ENCODE results near the gene IL34.
"Not testable (repeated sequence)": the region's sequence is repeated elsewhere in the genome, so short reads cannot be mapped to it uniquely, and the experiment has no call there.

IL34 gene

DNA sequence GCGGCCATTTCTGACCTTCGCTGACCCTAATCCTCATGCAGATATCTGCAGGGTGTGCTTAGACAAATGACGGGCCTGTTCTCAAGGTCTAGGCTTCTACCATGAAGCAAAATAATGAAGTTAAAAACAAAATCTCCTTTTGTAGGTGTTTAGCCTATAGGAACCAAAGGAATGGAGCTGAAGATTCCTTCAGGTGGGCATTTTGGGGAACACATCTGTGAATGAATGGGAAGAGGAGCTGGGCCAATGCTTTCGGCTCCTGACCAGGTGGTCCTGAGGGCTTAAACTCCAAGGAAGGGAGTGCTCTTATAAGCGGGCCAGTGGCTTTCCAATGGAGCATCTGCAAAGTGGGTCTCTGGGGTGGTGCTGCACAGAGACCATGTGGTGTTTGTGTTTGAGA lies 14.1 kb upstream of the IL34 start:
- no peak for DNase-seq

DNA sequence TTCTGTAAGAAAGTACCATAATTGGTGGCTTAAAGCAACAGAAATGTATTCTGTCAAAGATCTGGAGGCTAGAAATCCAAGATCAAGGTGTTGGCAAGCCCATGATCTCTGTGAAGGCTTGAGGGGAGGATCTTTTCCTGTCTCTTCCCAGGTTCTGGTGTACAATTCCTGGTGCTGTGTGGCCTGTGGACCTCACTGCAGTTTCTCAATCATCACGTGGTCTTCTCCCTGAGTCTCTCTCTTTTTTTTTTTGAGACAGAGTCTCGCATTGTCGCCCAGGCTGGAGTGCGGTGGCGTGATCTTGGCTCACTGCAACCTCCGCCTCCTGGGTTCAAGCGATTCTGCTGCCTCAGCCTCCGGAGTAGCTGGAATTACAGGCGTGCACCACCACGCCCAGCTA lies 12.7 kb upstream of the IL34 start:
- not testable (repeated sequence) for DNase-seq

DNA sequence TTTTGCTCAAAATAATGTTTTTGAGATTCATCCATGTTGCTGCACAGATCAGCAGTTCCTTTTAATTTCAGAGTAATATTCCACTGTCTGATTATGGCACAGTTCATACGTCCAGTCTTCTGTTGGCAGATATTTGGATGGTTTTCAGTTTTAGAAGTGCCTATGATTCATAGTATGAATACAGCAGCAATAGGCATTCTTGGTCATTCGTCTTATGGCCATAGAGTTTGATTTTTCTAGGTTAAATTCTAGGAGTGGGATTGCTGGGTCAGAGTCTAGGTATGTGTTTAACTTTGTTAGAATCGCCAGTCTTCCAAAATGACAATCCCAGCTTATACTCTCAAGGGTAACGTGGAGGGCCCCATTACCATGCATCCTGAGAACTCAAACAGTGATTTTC lies 11.5 kb upstream of the IL34 start:
- DNase-seq, result no peak

DNA sequence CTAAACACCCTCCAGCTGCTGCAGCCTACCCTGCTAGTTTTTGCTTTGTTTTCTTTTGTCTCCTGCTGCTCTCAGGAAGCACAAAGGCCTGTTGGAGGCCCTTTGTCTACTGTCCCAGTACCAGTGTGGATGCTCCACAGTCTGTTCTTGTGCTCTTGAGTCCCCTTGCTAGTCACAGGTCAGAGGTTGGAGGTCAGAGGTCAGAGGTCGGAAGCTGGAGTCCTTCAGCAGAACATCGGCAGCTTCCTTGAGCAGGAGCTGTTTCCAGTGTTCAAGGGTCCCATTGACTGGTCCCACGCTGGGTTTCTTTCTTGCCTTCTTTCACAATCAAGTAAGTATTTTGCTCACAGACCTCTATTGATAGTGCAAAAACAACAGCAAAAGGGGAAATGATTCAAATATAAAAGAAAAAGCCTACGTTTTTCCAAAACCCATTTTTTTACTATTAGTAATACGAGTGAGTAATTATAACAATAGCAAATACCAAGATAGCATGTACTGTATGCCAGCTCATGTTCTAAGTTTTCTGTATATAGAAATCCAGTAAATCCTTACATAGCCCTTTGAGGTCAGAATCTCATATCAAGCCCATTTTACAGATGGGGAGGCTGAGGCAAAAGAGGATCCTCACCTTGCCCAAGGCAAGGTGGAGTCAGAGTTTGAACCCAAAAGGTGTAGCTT lies 10.9 kb upstream of the IL34 start:
- DNase-seq, result no peak

DNA sequence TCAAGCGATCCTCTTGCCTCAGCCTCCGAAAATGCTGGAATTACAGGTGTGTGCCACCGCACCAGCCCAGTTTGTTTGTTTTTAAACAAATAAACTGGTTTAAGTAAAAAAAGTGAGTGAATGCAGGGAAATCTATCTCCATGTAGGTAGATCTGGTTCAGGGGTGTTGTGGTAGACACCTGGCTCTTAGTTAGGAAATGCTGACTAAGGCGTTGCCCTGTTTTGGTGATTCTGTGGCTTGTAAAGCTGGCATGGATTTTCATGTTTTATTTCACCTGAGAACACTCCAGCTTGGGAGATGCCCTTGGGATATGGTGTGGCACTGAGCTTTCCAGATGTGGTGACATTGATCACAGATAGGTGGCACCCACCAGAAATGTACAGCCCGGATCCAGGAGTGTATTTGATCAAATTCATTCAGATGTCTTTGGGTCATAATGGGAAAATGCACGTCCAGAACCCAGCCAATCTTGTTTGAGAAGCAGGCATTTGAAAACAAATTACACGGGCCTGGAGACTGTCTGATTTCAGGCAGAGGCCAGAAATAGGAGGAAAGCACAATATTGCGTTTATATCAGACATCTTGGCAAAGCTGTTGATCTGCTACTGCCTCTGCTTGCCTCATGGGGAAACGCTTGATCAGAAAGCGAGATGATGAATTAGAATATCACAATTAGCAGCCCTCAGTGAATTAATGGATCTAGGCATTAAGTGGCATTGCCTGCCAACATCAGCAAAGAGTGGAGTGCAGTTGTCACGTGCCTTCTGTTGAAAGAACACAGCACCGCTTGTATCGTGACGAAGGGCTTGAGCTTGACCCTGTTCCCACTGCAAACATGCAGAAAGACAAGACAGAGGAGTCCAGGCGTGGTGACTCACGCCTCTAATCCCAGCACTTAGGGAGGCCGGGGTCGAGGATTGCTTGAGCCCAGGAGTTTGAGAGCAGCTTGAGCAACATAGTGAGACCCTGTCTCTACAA lies 7.3 kb upstream of the IL34 start:
- DNase-seq, result no peak

DNA sequence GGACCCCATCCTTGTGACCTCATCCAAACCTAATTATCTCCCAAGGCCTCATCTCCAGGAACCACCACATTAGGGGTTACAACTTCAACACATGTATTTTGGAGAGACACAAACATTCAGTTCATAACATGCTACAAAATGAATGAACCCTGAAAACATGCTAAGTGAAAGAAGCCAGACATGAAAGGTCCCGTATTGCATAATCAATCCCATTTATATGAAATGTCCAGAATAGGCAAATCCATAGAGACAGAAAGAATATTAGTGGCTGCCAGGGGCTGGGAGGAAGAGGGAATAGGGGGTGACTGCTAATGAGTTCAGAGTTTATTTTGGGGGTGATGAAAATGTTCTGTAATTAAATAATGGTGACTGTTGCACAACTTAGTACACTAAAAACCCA lies 3.7 kb upstream of the IL34 start:
- DNase-seq, result no peak

DNA sequence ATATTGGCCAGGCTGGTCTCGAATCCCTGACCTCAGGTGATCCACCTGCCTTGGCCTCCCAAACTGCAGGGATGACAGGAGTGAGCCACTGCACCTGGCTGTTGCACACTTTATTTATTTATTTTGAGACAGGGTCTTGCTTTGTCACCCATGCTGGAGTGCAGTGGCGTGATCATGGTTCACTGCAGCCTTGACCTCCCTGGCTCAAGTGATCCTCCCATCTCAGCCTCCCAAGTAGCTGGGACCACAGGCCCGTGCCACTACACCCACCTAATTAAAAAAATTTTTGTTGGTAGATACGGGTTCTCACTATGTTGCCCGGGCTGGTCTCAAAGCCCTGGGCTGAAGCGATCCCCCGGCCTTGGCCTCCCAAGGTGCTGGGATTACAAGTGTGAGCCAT lies 3.1 kb upstream of the IL34 start:
- DNase-seq, result not testable (repeated sequence)

DNA sequence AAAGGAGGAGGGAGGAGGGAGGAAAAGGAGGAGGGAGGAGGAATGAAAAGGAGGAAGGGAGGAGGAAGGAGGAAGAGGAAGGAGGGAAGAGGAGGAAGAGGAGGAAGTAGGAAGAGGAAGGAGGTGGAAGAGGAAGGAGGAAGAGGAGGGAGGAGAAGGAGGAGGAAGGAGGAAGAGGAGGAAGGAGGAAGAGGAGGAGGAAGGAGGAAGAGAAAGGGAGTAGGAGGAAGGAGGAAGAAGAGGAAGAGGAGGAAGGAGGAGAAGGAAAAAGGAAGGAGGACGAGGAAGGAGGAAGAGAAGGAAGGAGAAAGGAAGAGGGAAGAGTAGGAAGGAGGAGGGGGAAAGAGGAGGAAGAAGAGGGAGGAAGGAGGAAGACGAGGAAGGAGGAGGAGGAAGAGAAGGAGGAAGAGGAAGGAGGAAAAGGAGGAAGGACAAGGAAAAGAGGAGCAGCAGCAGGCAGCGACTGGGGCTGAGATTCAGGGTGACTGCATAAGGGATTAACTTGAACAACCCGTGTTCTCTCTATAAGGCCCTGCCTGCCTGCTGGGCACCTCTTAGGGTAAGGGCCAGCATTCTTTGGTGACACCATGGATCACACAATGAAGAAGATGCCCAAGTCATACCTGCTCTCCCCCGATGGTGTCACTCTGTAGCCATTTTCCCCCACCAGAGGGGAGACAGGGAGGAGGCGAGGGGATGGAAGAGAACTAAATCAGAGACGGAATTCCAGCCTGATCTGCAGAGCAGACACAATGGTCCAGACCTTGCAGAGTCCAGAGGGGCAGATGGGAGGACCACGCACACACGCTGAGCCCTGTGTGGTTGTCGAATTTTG lies 1.4 kb upstream of the IL34 start:
- no peak for DNase-seq

DNA sequence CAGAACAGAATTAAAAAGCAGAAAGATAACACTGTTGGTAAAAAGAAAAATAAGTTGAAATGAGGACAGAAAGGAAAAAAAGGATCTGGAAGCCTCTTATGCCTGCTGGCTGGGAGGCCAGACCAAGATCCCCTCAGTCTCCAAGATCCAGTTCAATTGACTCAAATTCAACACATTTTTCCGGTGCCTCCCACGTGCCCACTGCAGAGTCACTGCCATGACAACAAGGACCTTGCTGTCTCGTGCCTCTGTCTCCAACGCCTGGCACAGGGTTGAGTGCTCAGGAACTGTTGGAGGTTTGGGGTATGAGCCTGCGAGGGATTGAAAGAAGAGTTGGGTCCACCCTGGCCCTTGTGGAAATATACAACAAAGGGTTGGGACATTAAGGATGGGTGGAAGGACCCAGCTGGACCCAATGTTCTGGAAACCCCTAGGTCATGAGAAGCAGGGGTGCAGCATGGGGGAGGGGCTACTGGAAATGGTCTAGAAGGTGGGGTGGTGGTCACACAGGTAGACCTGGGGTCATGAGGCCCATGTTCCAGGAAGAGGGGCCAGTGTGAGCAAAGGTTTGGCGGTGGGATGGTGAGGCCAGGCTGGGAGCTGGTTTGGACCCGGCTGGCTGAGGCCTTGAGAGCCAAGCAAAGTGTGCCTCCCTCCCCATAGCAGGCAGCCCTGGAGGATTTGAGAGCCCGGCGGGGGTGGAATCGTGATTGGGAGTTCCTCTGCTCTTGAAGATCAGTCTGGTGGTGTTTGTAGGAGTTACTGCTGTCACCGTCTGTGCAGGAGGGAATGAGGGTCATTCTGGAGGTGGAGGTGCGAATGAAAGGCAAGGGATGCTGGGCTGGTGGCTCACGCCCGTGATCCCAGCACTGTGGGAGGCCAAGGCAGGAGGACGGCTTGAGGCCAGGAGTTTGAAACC lies 1.3 kb downstream of the IL34 start:
- DNase-seq, result no peak

DNA sequence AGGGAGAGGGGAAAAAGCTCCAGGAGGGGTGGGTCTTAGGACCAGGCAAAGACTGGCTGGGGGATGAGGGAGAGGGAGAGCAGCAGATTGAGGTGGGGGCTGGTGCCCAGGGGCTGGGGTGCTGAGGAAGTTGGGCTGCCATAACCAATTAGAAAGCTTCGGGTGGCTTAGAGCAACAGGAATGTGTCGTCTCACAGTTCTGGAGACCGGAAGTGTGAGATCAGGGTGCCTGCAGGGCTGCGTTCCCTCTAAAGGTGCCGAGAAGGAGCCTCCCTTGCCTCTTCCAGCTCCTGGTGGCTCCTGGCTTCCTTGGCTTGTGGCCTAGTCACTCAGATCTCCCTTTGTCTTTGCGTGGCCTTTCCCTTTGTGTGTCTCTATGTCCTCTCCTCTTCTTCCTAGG lies 2.2 kb downstream of the IL34 start:
- DNase-seq, result no peak

DNA sequence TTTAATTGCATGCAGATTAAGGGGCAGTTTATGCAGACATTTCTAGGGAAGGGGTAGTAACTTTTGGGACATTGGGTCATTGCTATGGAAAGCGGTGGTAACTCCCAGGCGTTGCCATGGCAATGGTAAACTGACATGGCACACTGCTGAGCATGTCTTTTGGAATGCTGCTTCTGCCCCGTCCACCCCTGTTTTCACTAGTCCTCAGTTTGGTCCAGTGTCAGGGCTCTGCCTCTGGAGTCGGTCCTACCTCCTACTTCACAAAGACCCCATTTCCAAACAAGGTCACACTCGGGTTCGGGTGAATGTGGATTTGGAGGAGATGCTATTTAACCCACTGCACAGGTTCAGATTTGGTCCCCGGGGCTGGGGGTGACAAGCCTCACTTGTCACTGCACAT lies 2.9 kb downstream of the IL34 start:
- DNase-seq, result no peak

DNA sequence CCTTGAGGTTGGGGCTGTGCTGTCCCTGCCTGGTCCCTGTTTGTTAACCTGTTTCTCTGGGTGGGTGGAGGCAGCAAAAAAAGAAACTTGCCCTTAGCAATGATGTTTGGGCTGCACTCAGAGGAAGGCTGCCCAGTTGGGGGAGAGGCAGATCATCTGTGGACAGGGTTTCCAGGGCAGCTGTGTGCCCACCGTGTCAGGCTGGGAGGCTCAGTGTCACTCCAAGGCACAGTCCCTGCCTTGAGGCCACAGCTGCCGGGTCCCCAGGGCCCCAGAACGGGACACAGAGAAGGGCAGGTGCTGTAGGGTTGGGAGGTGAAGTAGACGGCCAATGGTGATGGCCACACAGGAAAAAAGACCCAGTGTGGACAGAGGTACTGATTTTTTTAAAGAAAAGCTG lies 3.9 kb downstream of the IL34 start:
- DNase-seq, result no peak

DNA sequence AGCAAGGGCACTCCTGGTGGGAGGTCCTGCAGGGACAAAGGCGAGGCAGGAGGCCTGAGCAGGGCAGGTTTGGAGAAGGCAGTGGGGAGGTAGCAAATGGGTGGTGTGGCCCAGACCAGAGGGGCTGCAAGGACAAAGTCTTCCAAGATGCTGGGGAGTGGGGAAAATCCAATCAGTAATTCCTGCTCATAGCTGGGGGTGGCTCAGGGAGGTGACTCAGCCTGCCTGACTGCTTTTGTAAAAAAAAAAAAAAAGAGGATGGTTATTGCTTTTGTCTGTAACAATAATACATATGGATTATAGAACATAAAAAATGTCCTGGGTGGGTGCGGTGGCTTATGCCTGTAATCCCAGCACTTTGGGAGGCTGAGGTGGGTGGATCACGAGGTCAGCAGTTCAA lies 5.2 kb downstream of the IL34 start:
- no peak for DNase-seq

DNA sequence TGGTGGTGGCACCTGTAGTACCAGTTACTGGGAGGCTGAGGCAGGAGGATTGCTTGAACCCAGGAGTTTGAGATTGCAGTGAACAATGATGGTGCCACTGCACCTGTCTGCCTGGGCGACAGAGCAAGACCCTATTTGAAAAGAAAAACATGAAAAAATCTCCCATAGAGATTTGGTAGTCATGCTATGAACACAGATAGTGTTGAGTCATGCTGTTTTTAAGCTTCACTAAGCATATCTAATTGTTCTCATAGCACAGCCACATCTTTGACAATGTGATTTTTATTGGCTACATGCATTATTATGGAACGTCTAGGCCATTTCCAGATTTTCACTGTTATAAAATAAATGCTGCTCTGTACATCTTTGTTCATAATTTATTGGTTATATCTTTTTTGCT lies 6.0 kb downstream of the IL34 start:
- DNase-seq, result no peak

DNA sequence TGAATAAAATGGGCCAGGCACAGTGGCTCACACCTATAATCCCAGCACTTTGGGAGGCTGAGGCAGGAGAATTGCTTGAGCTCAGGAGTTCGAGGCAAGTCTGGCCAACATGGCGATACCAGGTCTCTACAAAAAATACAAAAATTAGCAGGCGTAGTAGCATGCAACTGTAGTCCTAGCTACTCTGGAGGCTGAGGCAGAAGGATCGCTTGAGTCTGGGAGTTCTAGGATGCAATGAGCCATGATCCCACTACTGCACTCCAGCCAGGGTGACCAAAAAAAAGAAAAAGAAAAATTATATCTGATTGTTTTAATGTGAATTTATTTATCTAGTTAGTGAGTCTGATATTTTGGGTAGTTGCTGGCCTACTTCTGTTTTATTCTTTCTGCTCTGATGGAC lies 7.0 kb downstream of the IL34 start:
- DNase-seq, result no peak

DNA sequence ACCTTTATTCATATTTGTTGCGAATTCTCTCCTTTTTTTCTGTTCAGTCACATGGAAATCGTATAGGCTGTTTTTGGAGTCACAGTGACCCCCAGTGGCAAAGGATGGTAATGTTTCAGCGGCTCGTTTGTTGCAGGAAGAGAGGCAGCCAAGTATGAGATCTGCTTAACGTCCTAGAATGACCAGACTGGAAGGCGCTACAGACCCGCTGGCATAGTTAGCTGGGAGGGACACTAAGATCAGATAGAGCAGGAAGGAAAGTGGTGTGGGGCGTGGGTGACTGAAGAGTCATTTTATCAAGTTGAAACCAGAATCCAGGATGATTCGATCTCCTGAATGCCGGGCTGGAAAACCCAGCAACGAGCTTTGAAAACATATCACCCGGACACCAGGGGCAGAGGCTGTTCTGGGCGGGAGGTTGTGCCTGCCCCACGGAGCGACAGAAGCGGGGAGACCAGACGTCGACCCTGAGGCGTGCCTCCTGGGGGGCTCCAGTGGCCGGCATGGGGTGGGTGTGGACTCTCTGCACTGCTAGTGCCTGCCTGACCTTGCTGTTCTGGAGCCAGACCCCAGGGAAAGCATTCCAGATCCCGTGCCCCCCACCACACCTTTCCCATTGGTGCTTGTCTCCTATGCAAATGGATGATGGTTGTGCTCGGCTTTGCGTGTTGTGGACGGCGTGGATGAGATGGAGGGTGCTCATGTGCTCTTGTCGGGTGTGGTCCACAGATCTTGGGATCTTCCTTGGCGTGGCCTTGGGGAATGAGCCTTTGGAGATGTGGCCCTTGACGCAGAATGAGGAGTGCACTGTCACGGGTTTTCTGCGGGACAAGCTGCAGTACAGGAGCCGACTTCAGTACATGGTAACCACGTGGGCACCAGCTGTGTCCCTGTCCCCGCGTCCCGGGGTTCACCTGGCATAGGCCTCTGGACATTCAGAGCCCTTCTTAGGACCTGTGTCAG lies 7.7 kb downstream of the IL34 start:
- peak; percentile 77 to 93 (median 80) for DNase-seq

DNA sequence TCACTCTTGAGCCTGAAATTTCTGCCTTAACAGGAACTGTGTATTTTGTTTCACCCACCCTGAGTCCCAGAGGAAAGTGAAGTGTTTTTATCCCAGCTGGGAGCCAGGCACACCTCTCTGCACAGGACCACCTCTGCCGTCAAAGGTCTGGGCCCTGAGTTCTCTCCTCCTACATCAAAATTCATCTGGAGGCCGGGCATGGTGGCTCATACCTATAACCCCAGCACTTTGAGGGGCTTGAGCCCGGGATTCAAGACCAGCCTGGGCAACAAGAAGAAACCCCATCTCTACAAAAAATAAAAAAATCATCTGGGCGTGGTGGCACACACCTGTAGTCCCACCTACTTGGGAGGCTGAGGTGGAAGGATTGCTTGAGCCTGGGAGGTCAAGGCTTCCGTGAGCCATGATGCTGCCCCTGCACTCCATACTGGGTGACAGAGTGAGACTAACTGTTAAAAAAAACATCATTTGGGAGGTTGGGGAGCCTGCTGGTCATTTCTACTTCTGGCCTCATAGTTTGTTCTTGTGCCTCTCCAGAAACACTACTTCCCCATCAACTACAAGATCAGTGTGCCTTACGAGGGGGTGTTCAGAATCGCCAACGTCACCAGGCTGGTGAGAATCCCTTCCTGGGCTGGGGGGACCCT lies 9.8 kb downstream of the IL34 start:
- no peak for DNase-seq

DNA sequence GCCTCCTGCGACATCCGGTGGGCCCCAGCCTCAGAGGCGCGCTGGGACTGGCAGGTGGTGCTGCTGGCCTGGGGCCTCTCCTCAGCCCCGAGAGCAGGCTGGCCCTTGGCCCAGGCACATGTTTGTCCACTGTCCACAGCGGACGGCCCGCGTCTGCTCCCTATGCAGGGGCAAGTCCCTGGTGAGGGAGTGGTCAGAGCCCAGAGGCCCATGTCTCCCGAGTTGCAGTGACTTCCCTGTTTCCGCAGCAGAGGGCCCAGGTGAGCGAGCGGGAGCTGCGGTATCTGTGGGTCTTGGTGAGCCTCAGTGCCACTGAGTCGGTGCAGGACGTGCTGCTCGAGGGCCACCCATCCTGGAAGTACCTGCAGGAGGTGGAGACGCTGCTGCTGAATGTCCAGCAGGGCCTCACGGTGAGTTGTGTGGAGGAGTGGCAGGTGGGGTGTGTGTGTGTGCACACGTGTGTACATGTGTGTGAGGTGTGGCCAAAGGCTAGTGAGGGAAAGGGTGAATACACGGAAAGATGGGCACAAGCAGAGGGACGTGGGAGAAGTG lies 10.4 kb downstream of the IL34 start:
- DNase-seq, result no peak

DNA sequence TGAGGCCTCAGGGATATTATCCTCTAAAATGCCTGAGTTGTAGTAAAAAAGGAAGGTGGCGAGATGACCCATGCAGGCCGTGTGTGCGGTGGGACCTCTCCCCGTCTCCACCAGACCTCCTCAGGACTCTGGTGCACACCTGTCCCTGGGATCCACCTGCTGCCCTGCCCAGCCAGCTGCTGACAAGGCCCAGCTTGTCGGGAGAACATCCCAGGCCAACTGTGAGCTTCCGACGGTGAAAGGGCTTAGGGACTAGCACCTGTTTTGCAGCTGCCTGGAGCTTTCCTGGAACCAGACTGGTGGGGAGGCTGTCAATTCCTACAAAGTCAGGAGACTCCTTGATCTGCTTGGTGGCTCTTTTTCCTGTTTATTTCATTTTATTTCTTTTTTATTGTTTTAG lies 11.6 kb downstream of the IL34 start:
- no peak for DNase-seq

DNA sequence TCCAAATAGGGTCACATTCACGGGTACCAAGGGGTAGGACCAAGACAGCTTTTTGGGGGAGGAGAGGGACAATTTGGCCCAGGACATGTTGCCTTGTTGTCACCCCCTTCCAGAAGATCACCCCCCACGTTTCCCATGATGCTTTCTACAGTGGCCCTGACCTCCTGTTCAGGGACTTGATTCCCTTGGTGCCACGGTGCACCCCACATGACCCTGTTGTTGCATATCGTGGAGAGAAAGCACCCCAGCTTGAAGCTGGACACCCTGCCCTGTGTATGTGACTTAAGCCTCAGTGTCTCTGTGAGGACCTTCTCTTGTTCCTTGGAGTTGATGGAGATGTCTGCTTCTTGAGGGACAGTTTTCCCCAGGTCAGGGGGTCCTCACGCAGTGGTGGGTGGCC lies 12.6 kb downstream of the IL34 start:
- no peak for DNase-seq
